Measurements from ENCODE around the gene BCL7A. TPM values are rescaled to one million over a fixed set of nuclear protein-coding genes. Genes with fewer than 3 reads are reported as not detected.

The BCL7A gene
- polyA plus RNA-seq, 3 donors = 0.34 to 0.79 (median 0.56) TPM

DNA sequence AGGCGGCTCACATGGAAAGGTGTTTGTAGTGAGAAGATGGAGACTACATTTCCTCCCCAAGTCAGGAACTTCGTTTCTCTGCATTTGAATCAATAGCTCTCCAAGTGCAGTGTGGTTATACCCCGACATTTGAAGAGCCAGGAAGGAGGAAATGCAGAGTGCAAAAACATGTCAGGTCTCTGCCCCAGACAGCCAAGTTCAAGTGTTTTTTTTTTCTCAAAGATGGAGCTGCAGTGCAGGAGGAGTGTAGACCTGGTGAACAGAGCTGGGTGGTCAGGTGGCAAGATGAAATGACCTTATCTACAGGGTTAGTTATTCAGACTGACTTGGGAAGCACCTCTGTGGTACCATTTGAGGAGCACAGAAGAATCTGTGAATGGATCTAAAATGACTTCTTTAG, 78.2 kb downstream of the BCL7A start:
- no peak overlapping the region for H3K4me3 Mint-ChIP-seq
- 0% methylated on average over 1 of the region's 3 CpGs for whole genome bisulfite sequencing (ENCODE audit: insufficient coverage)
- Histone ChIP-seq H3K4me1 (ENCODE audit: control insufficient read depth in 1 of 2, insufficient read depth in 2 of 2, low read length in 2 of 2) (peaks cover 51 to 52% of the 10 kb centered on the region in 2 donors), H3K4me3 (replicated peaks in 1 of 3; ENCODE audit: low read depth in 2 of 3, low read length in 3 of 3) (no peak overlapping the region), H3K9ac (ENCODE audit: insufficient read depth, low read length, poor library complexity, severe bottlenecking) (no peak overlapping the region), H3K27ac (ENCODE audit: low read depth in 1 of 2, low read length in 2 of 2) (no peak overlapping the region), H3K27me3 (ENCODE audit: control insufficient read depth in 2 of 2, insufficient read depth in 2 of 2, low read length in 2 of 2) (no peaks in the 10 kb centered on the region), H4K20me1 (ENCODE audit: insufficient read depth, low read length) (peaks cover 99% of the 10 kb centered on the region), H2AFZ (ENCODE audit: insufficient read depth, low read depth, low read length, poor library complexity, severe bottlenecking) (no peak overlapping the region), H3K36me3 (replicated peaks in 1 of 2; ENCODE audit: control insufficient read depth in 1 of 2, insufficient read depth in 2 of 2, low read length in 2 of 2) (peaks cover 4 to 10% of the 10 kb centered on the region in 2 donors), H3K79me2 (ENCODE audit: insufficient read depth, low read length) (peaks cover 98% of the 10 kb centered on the region), H3K9me3 (replicated peaks in 1 of 2; ENCODE audit: control insufficient read depth in 1 of 2, insufficient read depth in 1 of 2, low read length in 2 of 2) (no peaks in the 10 kb centered on the region), H3K4me2 (replicated peaks; ENCODE audit: extremely low read depth, low read length, poor library complexity, severe bottlenecking) (no peak overlapping the region)
- intact Hi-C loops (cut with micrococcal nuclease) = no loop called here
- peaks cover 6 to 18% of the 10 kb centered on the region in 2 donors for H3K36me3 Mint-ChIP-seq
- no peak for DNase-seq
- TF ChIP-seq, protein P1, sequence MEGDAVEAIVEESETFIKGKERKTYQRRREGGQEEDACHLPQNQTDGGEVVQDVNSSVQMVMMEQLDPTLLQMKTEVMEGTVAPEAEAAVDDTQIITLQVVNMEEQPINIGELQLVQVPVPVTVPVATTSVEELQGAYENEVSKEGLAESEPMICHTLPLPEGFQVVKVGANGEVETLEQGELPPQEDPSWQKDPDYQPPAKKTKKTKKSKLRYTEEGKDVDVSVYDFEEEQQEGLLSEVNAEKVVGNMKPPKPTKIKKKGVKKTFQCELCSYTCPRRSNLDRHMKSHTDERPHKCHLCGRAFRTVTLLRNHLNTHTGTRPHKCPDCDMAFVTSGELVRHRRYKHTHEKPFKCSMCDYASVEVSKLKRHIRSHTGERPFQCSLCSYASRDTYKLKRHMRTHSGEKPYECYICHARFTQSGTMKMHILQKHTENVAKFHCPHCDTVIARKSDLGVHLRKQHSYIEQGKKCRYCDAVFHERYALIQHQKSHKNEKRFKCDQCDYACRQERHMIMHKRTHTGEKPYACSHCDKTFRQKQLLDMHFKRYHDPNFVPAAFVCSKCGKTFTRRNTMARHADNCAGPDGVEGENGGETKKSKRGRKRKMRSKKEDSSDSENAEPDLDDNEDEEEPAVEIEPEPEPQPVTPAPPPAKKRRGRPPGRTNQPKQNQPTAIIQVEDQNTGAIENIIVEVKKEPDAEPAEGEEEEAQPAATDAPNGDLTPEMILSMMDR (IDR thresholded peaks at IDR 0.05) = no peak
- H3K4me1 Mint-ChIP-seq = peaks cover 64% of the 10 kb centered on the region
- H3K9me3 Mint-ChIP-seq = no peaks in the 10 kb centered on the region
- H3K27ac Mint-ChIP-seq = peak overlapping the region in 3 of 7 donors; percentile 2 to 38 (median 38)
- no peaks in the 10 kb centered on the region for H3K27me3 Mint-ChIP-seq (ENCODE audit: low read depth in 3 of 3)

DNA sequence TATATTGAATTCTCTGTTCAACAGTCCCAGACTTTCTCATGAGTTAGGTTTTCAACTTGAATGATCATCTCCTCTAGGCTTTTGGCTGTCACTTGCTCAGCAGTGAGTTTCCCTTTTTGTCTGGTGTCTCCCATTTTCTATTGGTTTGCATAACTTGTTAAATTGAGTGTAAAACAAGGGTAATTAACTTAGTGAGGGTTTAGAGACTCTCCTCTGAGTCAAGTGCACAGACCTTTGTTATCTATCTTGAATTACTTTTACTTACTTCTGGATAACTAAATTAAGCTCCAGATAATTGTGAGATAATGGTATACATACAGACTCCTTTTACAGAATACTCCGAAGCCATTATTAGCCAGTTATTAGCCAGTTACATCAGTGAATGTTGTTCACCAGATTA, 78.9 kb downstream of the BCL7A start:
- no peak overlapping the region for H3K4me3 ChIP-seq (replicated peaks in 1 of 3; ENCODE audit: low read depth in 2 of 3, low read length in 3 of 3)
- H3K4me2 ChIP-seq (replicated peaks; ENCODE audit: extremely low read depth, low read length, poor library complexity, severe bottlenecking) = no peak overlapping the region
- Mint-ChIP-seq H3K4me3 (no peak overlapping the region), H3K4me1 (peaks cover 71% of the 10 kb centered on the region), H3K27ac (no peak overlapping the region), H3K36me3 (peaks cover 6 to 18% of the 10 kb centered on the region in 2 donors), H3K9me3 (no peaks in the 10 kb centered on the region), H3K27me3 (ENCODE audit: low read depth in 3 of 3) (no peaks in the 10 kb centered on the region)
- TF ChIP-seq, protein P1 (IDR thresholded peaks at IDR 0.05) = no peak
- peaks cover 4 to 10% of the 10 kb centered on the region in 2 donors for H3K36me3 ChIP-seq (replicated peaks in 1 of 2; ENCODE audit: control insufficient read depth in 1 of 2, insufficient read depth in 2 of 2, low read length in 2 of 2)
- H3K79me2 ChIP-seq (ENCODE audit: insufficient read depth, low read length) = peaks cover 97% of the 10 kb centered on the region
- no peak overlapping the region for H3K9ac ChIP-seq (ENCODE audit: insufficient read depth, low read length, poor library complexity, severe bottlenecking)
- peaks cover 99% of the 10 kb centered on the region for H4K20me1 ChIP-seq (ENCODE audit: insufficient read depth, low read length)
- peaks cover 58 to 59% of the 10 kb centered on the region in 2 donors for H3K4me1 ChIP-seq (ENCODE audit: control insufficient read depth in 1 of 2, insufficient read depth in 2 of 2, low read length in 2 of 2)
- H3K27ac ChIP-seq (ENCODE audit: low read depth in 1 of 2, low read length in 2 of 2) = no peak overlapping the region
- no peak overlapping the region for H2AFZ ChIP-seq (ENCODE audit: insufficient read depth, low read depth, low read length, poor library complexity, severe bottlenecking)
- no peaks in the 10 kb centered on the region for H3K27me3 ChIP-seq (ENCODE audit: control insufficient read depth in 2 of 2, insufficient read depth in 2 of 2, low read length in 2 of 2)
- no CpG with 5 or more reads among the region's 1 CpG for WGBS (ENCODE audit: insufficient coverage)
- no peaks in the 10 kb centered on the region for H3K9me3 ChIP-seq (replicated peaks in 1 of 2; ENCODE audit: control insufficient read depth in 1 of 2, insufficient read depth in 1 of 2, low read length in 2 of 2)
- DNase-seq = no peak
- intact Hi-C loops (cut with micrococcal nuclease) = no loop called here

All from CD14-positive monocyte (primary cell).